B cell (primary cell): ENCODE results near the gene BCKDK. TPM values are rescaled to one million over a fixed set of nuclear protein-coding genes. Genes with fewer than 3 reads are reported as not detected.

Experiments
- ATAC-seq: fragments of 200-7000 bp; cut with Tn5 transposase; one replicate; pipeline ENCODE4 v1.10.0; 2021; ENCODE audit warnings: low read depth, mild to moderate bottlenecking, moderate number of reproducible peaks, moderate library complexity
- CTCF ChIA-PET: fragments of 350-600 bp; sonication (Branson Sonifier 250); formaldehyde crosslinking; loops from one replicate; lab custom pipeline; 2021; ENCODE audit warnings: antibody characterized with exemption, inconsistent platforms; lab: Charles Lee
- POLR2A ChIA-PET: fragments of 350-600 bp; sonication (Branson Sonifier 250); formaldehyde crosslinking; loops from one replicate; lab custom pipeline; 2021; ENCODE audit warnings: antibody characterized with exemption; lab: Charles Lee
- DNase-seq: peaks from one replicate; pipeline ENCODE4 v3.0.0; 2013
- H2AFZ ChIP-seq: 2 replicates; pipeline ENCODE4 v1.6.1; 2012; ENCODE audit warnings: mild to moderate bottlenecking, low read depth, low read length; ENCODE audit not compliant: insufficient read depth, poor library complexity, severe bottlenecking
- H3K27ac ChIP-seq, 2 donors: 1 replicate in 1 of 2; 2 replicates in 1 of 2; pipeline ENCODE4 v1.5.1; 2012 to 2013; ENCODE audit warnings: low read length in 2 of 2, mild to moderate bottlenecking in 2 of 2, moderate library complexity in 1 of 2
- H3K27me3 ChIP-seq, 4 experiments: fragments of 200-600 bp in 1 of 4; sonication (generic) in 1 of 4; replicated peaks in 1 of 4; 1 replicate in 2 of 4; 2 replicates in 2 of 4; pipeline versions ENCODE4 v1.6.1 to v1.7.0; 2013 to 2016; ENCODE audit warnings: low read length in 3 of 4, mild to moderate bottlenecking in 2 of 4, mixed read lengths in 1 of 4, moderate library complexity in 1 of 4; ENCODE audit not compliant: insufficient read depth in 4 of 4, control insufficient read depth in 3 of 4; ENCODE audit errors: control extremely low read depth in 1 of 4
- H3K36me3 ChIP-seq, 2 experiments: replicated peaks in 1 of 2; 1 replicate in 1 of 2; 2 replicates in 1 of 2; pipeline versions ENCODE4 v1.6.1 to v1.7.1; 2013; ENCODE audit warnings: low read length in 1 of 2; ENCODE audit not compliant: insufficient read depth in 2 of 2, control insufficient read depth in 1 of 2; ENCODE audit errors: control extremely low read depth in 1 of 2, extremely low read depth in 1 of 2
- H3K4me1 ChIP-seq, 2 donors: fragments of 200-600 bp in 1 of 2; sonication (generic) in 1 of 2; 1 replicate in 1 of 2; 2 replicates in 1 of 2; pipeline versions ENCODE4 v1.5.1 to v1.6.1; 2013 to 2017; ENCODE audit warnings: low read length in 2 of 2; ENCODE audit not compliant: control insufficient read depth in 2 of 2, insufficient read depth in 2 of 2
- H3K4me2 ChIP-seq: replicated peaks from 2 replicates; pipeline ENCODE3; 2012; ENCODE audit warnings: mild to moderate bottlenecking, low read depth, low read length; ENCODE audit not compliant: poor library complexity, severe bottlenecking
- H3K4me3 ChIP-seq, 5 experiments: fragments of 200-600 bp in 1 of 5; sonication (generic) in 1 of 5; 1 replicate in 3 of 5; 2 replicates in 2 of 5; pipeline versions ENCODE4 v1.5.1 to v1.7.0; 2011 to 2016; ENCODE audit warnings: low read length in 4 of 5, mild to moderate bottlenecking in 4 of 5, low read depth in 2 of 5, control low read depth in 1 of 5, moderate library complexity in 1 of 5; ENCODE audit not compliant: insufficient read depth in 1 of 5; ENCODE audit errors: control extremely low read depth in 1 of 5, extremely low read depth in 1 of 5
- H3K79me2 ChIP-seq: fragments of 200-600 bp; sonication (generic); one replicate; pipeline ENCODE4 v1.6.0; 2016; ENCODE audit warnings: low read length; ENCODE audit not compliant: control insufficient read depth, insufficient read depth
- H3K9ac ChIP-seq: fragments of 200-600 bp; sonication (generic); 2 replicates; pipeline ENCODE4 v1.6.1; 2017; ENCODE audit warnings: mild to moderate bottlenecking, low read length, moderate library complexity
- H3K9me3 ChIP-seq, 3 donors: one replicate each; pipeline versions ENCODE4 v1.6.1 to v1.7.1; 2013; ENCODE audit warnings: low read length in 2 of 3; ENCODE audit not compliant: control insufficient read depth in 2 of 3, insufficient read depth in 1 of 3; ENCODE audit errors: control extremely low read depth in 1 of 3
- H4K20me1 ChIP-seq: 2 replicates; pipeline ENCODE4 v1.6.0; 2012; ENCODE audit warnings: mild to moderate bottlenecking, low read length; ENCODE audit not compliant: insufficient read depth, control insufficient read depth, poor library complexity, severe bottlenecking
- H3K27ac Mint-ChIP-seq: one replicate; pipeline ENCODE4 v1.8.0; 2021; ENCODE audit warnings: mixed read lengths
- H3K27me3 Mint-ChIP-seq: one replicate; pipeline ENCODE4 v1.8.0; 2021; ENCODE audit warnings: mixed read lengths
- H3K4me1 Mint-ChIP-seq: one replicate; pipeline ENCODE4 v1.8.0; 2021; ENCODE audit warnings: mixed read lengths
- H3K4me3 Mint-ChIP-seq: one replicate; pipeline ENCODE4 v1.8.0; 2021; ENCODE audit warnings: mixed read lengths
- H3K9me3 Mint-ChIP-seq: one replicate; pipeline ENCODE4 v1.8.0; 2022; ENCODE audit warnings: mixed read lengths; ENCODE audit not compliant: insufficient read depth
- EZH2 ChIP-seq: IDR thresholded peaks from 2 replicates; pipeline ENCODE4 v1.6.1; 2012; ENCODE audit warnings: borderline replicate concordance, low read depth, mild to moderate bottlenecking, moderate library complexity, low read length; ENCODE audit not compliant: insufficient read depth, poor library complexity, severe bottlenecking
- WGBS: methylation state at CpG from one replicate; pipeline ENCODE4 v1.1.5; 2013; ENCODE audit warnings: missing lambda C conversion rate; ENCODE audit not compliant: insufficient coverage; 5-methylcytosine and 5-hydroxymethylcytosine counted together
- intact Hi-C: fragments of 100-400 bp; cut with micrococcal nuclease; formaldehyde crosslinking; loops from one replicate; pipeline ENCODE4 v1.10.0; 2022
- polyA plus RNA-seq: library from polyadenylated mRNA; depleted of rRNA; stranded (reverse); fragments of >200 nt; gene quantifications from 2 replicates; pipeline ENCODE4 v1.2.3, GENCODE V29; 2012
- total RNA-seq, 2 donors: library from RNA; stranded (reverse); fragments of 120-200 nt in 1 of 2; gene quantifications; 1 replicate in 1 of 2; 2 replicates in 1 of 2; pipeline versions ENCODE4 v1.2.3 to v1.2.4, GENCODE V29; 2013 to 2022
- TF ChIP-seq, protein P1 (sequence below): fragments of 200-600 bp; IDR thresholded peaks from one replicate; pipeline ENCODE4 v1.8.0; 2022; ENCODE audit warnings: antibody characterized with exemption, mild to moderate bottlenecking

BCKDK gene
- total and polyA plus RNA-seq, 2 donors (not counting 1 experiment from before 2014, with no cell fraction given) = 24.7 to 27.6 TPM

GRCh38 chr16:31109622-31110021 is 1.4 kb downstream of the BCKDK start:
- intact Hi-C loops = loop anchor here (2.0 to 10.0 kb wide), 5 partner anchors 15 to 77 kb away; partner anchors contain the start of genes FUS, STX4, VKORC1 and ZNF646

More at GRCh38 chr16:31109622-31110021, 1.4 kb downstream of the BCKDK start:
- DNase-seq (no peak), ATAC-seq (no peak)
- Histone ChIP-seq H3K9me3 (no peaks in the 10 kb centered on the region), H3K4me2 (no peak overlapping the region), H2AFZ (no peak overlapping the region), H3K27ac (no peak overlapping the region), H4K20me1 (peaks cover 5% of the 10 kb centered on the region), H3K36me3 (peaks cover 1 to 31% of the 10 kb centered on the region in 2 experiments), H3K4me3 (no peak overlapping the region), H3K27me3 (no peaks in the 10 kb centered on the region), H3K9ac (no peak overlapping the region), H3K79me2 (peaks cover 10% of the 10 kb centered on the region), H3K4me1 (peaks cover 7 to 18% of the 10 kb centered on the region in 2 donors)
- 92% methylated on average over 6 of the region's 12 CpGs for WGBS
- H3K27me3 Mint-ChIP-seq = no peaks in the 10 kb centered on the region
- H3K4me3 Mint-ChIP-seq = peak overlapping the region; percentile 86
- TF ChIP-seq, protein P1, sequence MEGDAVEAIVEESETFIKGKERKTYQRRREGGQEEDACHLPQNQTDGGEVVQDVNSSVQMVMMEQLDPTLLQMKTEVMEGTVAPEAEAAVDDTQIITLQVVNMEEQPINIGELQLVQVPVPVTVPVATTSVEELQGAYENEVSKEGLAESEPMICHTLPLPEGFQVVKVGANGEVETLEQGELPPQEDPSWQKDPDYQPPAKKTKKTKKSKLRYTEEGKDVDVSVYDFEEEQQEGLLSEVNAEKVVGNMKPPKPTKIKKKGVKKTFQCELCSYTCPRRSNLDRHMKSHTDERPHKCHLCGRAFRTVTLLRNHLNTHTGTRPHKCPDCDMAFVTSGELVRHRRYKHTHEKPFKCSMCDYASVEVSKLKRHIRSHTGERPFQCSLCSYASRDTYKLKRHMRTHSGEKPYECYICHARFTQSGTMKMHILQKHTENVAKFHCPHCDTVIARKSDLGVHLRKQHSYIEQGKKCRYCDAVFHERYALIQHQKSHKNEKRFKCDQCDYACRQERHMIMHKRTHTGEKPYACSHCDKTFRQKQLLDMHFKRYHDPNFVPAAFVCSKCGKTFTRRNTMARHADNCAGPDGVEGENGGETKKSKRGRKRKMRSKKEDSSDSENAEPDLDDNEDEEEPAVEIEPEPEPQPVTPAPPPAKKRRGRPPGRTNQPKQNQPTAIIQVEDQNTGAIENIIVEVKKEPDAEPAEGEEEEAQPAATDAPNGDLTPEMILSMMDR = no peak
- no peak for TF ChIP-seq EZH2
- POLR2A ChIA-PET = interaction anchor here (0.6 kb wide), 1 partner anchor 160 kb away, joined by 3 read pairs; no protein-coding TSS in a partner anchor
- CTCF ChIA-PET = no interaction called here
- no peaks in the 10 kb centered on the region for H3K9me3 Mint-ChIP-seq
- peaks cover 21% of the 10 kb centered on the region for H3K4me1 Mint-ChIP-seq
- H3K27ac Mint-ChIP-seq = peak overlapping the region; percentile 63
